Astrocyte (in vitro differentiated cells and primary cell): ENCODE results near the gene PRPF4. TPM values are rescaled to one million over a fixed set of nuclear protein-coding genes. Genes with fewer than 3 reads are reported as not detected.

Source experiments
- DNase-seq: peaks from one replicate; pipeline ENCODE4 v3.0.0-alpha.2; 2010; ENCODE audit warnings: low read depth
- FAIRE-seq: peaks from 2 replicates; lab custom pipeline; 2011; peaks lifted over from hg19 to GRCh38; lab: Jason Lieb, UNC
- H2AFZ ChIP-seq: 2 replicates; pipeline ENCODE4 v1.6.0; 2012; ENCODE audit warnings: low read depth, low read length, inconsistent platforms
- H3K27ac ChIP-seq: 2 replicates; pipeline ENCODE4 v1.5.1; 2011; ENCODE audit warnings: low read depth, low read length, inconsistent platforms
- H3K27me3 ChIP-seq: 2 replicates; pipeline ENCODE4 v1.6.0; 2011; ENCODE audit warnings: low read length, inconsistent platforms; ENCODE audit not compliant: insufficient read depth
- H3K36me3 ChIP-seq: 2 replicates; pipeline ENCODE4 v1.5.1; 2011; ENCODE audit warnings: low read length, inconsistent platforms; ENCODE audit not compliant: insufficient read depth
- H3K4me1 ChIP-seq: 2 replicates; pipeline ENCODE4 v1.5.1; 2011; ENCODE audit warnings: low read length, inconsistent platforms; ENCODE audit not compliant: insufficient read depth
- H3K4me2 ChIP-seq: 2 replicates; pipeline ENCODE4 v1.6.0; 2012; ENCODE audit warnings: low read length, inconsistent platforms
- H3K4me3 ChIP-seq: 2 replicates; pipeline ENCODE4 v1.5.1; 2011; ENCODE audit warnings: low read depth, mild to moderate bottlenecking, low read length, inconsistent platforms; ENCODE audit not compliant: insufficient read depth
- H3K79me2 ChIP-seq: 2 replicates; pipeline ENCODE4 v1.6.0; 2012; ENCODE audit warnings: mild to moderate bottlenecking, low read length, inconsistent platforms; ENCODE audit not compliant: insufficient read depth
- H3K9ac ChIP-seq: 2 replicates; pipeline ENCODE4 v1.6.0; 2012; ENCODE audit warnings: mild to moderate bottlenecking, low read length, inconsistent platforms
- H3K9me3 ChIP-seq: 2 replicates; pipeline ENCODE4 v1.5.1; 2012; ENCODE audit warnings: low read depth, mild to moderate bottlenecking, low read length, inconsistent platforms; ENCODE audit not compliant: insufficient read depth
- H4K20me1 ChIP-seq: 2 replicates; pipeline ENCODE4 v1.6.0; 2012; ENCODE audit warnings: low read length, inconsistent platforms; ENCODE audit not compliant: insufficient read depth
- H3K27ac Mint-ChIP-seq: one replicate; pipeline ENCODE4 v1.8.0; 2021; ENCODE audit warnings: mild to moderate bottlenecking, mixed read lengths; ENCODE audit not compliant: unreplicated experiment
- H3K27me3 Mint-ChIP-seq: one replicate; pipeline ENCODE4 v1.8.0; 2021; ENCODE audit warnings: low read depth, mixed read lengths; ENCODE audit not compliant: unreplicated experiment
- H3K36me3 Mint-ChIP-seq: one replicate; pipeline ENCODE4 v1.8.0; 2021; ENCODE audit warnings: low read depth, mixed read lengths; ENCODE audit not compliant: unreplicated experiment
- H3K4me1 Mint-ChIP-seq: one replicate; pipeline ENCODE4 v1.8.0; 2021; ENCODE audit warnings: low read depth, mixed read lengths; ENCODE audit not compliant: unreplicated experiment
- H3K4me3 Mint-ChIP-seq: one replicate; pipeline ENCODE4 v1.8.0; 2021; ENCODE audit warnings: mild to moderate bottlenecking, moderate library complexity, mixed read lengths; ENCODE audit not compliant: unreplicated experiment
- H3K9me3 Mint-ChIP-seq: one replicate; pipeline ENCODE4 v1.8.0; 2021; ENCODE audit warnings: mild to moderate bottlenecking, mixed read lengths; ENCODE audit not compliant: unreplicated experiment
- CTCF ChIP-seq: IDR thresholded peaks from 2 replicates; pipeline ENCODE4 v1.5.1; 2011; ENCODE audit warnings: low read depth, mild to moderate bottlenecking, inconsistent platforms, low read length, moderate library complexity; ENCODE audit not compliant: insufficient read depth
- EZH2 ChIP-seq: IDR thresholded peaks from 2 replicates; pipeline ENCODE4 v1.6.1; 2012; ENCODE audit warnings: mild to moderate bottlenecking, low read length, inconsistent platforms; ENCODE audit not compliant: insufficient read depth
- total RNA-seq: library from RNA; stranded (reverse); gene quantifications from 2 replicates; pipeline ENCODE4 v1.2.1, GENCODE V29; 2021

Gene PRPF4
- total RNA-seq, 1 donor from 2014 or later: 33.4 TPM

GRCh38 chr9:113328045-113328782, 52.8 kb downstream of the PRPF4 start:
- Mint-ChIP-seq H3K36me3 (no peaks in the 10 kb centered on the region), H3K4me1 (no peaks in the 10 kb centered on the region), H3K27ac (no peak overlapping the region), H3K4me3 (no peak overlapping the region), H3K27me3 (peaks cover 2% of the 10 kb centered on the region), H3K9me3 (no peaks in the 10 kb centered on the region)
- Histone ChIP-seq H3K36me3 (no peaks in the 10 kb centered on the region), H2AFZ (no peak overlapping the region), H3K79me2 (no peaks in the 10 kb centered on the region), H3K9ac (no peak overlapping the region), H3K4me1 (no peaks in the 10 kb centered on the region), H3K27ac (no peak overlapping the region), H3K9me3 (no peaks in the 10 kb centered on the region), H4K20me1 (no peaks in the 10 kb centered on the region), H3K4me2 (no peak overlapping the region), H3K27me3 (no peaks in the 10 kb centered on the region), H3K4me3 (no peak overlapping the region)
- no peak for TF ChIP-seq EZH2
- TF ChIP-seq CTCF: no peak
- DNase-seq: no peak
- no peak for FAIRE-seq

- Mint-ChIP-seq H3K4me3 (no peak overlapping the region), H3K27me3 (no peaks in the 10 kb centered on the region), H3K36me3 (no peaks in the 10 kb centered on the region), H3K4me1 (no peaks in the 10 kb centered on the region), H3K9me3 (no peaks in the 10 kb centered on the region), H3K27ac (no peak overlapping the region)
- Histone ChIP-seq H3K4me1 (no peaks in the 10 kb centered on the region), H3K27me3 (no peaks in the 10 kb centered on the region), H3K36me3 (no peaks in the 10 kb centered on the region), H2AFZ (no peak overlapping the region), H3K4me3 (no peak overlapping the region), H4K20me1 (no peaks in the 10 kb centered on the region), H3K27ac (no peak overlapping the region), H3K4me2 (no peak overlapping the region), H3K79me2 (no peaks in the 10 kb centered on the region), H3K9me3 (no peaks in the 10 kb centered on the region), H3K9ac (no peak overlapping the region)
- FAIRE-seq (no peak), DNase-seq (no peak)
- TF ChIP-seq CTCF: no peak
- TF ChIP-seq EZH2: no peak
These were observed 56.3 kb downstream of the PRPF4 start for GRCh38 chr9:113331780-113332179.

GRCh38 chr9:113337714-113338113, 62.3 kb downstream of the PRPF4 start:
- no peak overlapping the region for H3K27ac Mint-ChIP-seq
- Histone ChIP-seq H3K27ac (no peak overlapping the region), H3K4me1 (no peaks in the 10 kb centered on the region), H4K20me1 (no peaks in the 10 kb centered on the region), H2AFZ (no peak overlapping the region), H3K4me3 (no peak overlapping the region), H3K36me3 (no peaks in the 10 kb centered on the region), H3K4me2 (no peak overlapping the region), H3K27me3 (no peaks in the 10 kb centered on the region), H3K9me3 (no peaks in the 10 kb centered on the region), H3K9ac (no peak overlapping the region), H3K79me2 (no peaks in the 10 kb centered on the region)
- no peaks in the 10 kb centered on the region for H3K9me3 Mint-ChIP-seq
- no peaks in the 10 kb centered on the region for H3K36me3 Mint-ChIP-seq
- FAIRE-seq: no peak
- no peaks in the 10 kb centered on the region for H3K4me1 Mint-ChIP-seq
- no peak for DNase-seq
- no peak for TF ChIP-seq CTCF
- TF ChIP-seq EZH2: no peak
- H3K4me3 Mint-ChIP-seq: no peak overlapping the region
- H3K27me3 Mint-ChIP-seq: peaks cover 5% of the 10 kb centered on the region
